ENCODE measurements around the gene LRRC8C. TPM values are rescaled to one million over a fixed set of nuclear protein-coding genes. Genes with fewer than 3 reads are reported as not detected.

LRRC8C gene
- total and polyA plus RNA-seq, 2 donors: 5.5 to 6.6 TPM

DNA sequence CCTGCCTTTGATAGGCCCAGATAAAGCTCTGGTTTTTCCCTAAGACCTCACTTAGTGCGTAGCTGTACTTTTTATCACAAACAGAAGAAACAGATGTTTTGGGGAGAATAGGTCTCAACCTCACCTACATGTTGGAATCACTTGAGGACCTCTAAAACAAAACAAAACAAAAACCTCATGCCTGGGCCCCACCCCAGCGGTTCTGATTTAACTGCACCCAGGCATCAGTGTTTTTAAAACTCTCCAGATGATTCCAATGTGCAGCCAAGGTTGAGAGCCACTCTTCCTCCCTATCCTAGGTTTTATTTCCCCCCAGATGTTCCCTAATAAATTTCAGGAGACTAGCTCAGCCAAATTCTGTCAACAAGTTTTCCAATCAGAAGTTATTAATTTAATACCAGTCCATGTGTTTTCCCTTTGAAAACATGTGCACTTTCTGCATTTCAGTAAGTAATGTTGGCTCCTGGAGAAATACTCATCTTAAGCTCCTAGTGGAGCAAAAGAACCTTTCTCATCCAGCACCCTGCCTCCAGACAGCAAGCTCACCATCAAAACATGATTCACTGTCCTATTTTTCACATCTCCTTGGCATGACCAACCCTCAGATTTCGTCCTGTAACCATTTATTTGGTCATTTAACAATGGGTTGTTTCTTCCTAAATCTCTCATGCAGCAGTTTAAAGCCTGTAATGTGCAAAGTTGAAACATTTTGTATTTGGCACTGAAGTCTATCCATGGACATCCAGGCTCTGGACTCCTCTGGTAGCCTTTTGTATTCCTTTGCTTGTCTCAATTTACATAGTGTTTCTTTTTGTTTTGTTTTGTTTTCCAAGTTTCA lies 27.5 kb downstream of the LRRC8C start:
- 93% methylated on average over 3 of the region's 3 CpGs for WGBS
- Histone ChIP-seq H3K4me3 (ENCODE audit: low read length in 2 of 2) (no peak overlapping the region), H3K27ac (ENCODE audit: low read depth in 1 of 2, low read length in 1 of 2) (no peak overlapping the region), H3K9me3 (ENCODE audit: control insufficient read depth in 2 of 2, insufficient read depth in 1 of 2, low read length in 1 of 2) (no peaks in the 10 kb centered on the region), H3K4me1 (ENCODE audit: control insufficient read depth in 2 of 2, insufficient read depth in 2 of 2, low read length in 2 of 2) (no peaks in the 10 kb centered on the region), H3K36me3 (ENCODE audit: control insufficient read depth in 2 of 2, insufficient read depth in 2 of 2, low read length in 1 of 2) (no peaks in the 10 kb centered on the region), H3K27me3 (ENCODE audit: control insufficient read depth in 2 of 2, insufficient read depth in 1 of 2, low read length in 1 of 2) (no peaks in the 10 kb centered on the region)
- no peak for DNase-seq (ENCODE audit: low read depth in 6 of 9, low spot score in 9 of 9)

GRCh38 chr1:89665941-89666340 lies 33.0 kb downstream of the LRRC8C start:
- 98% methylated on average over 8 of the region's 8 CpGs for WGBS
- DNase-seq (ENCODE audit: low read depth in 6 of 9, low spot score in 9 of 9): no peak
- no peaks in the 10 kb centered on the region for H3K9me3 ChIP-seq (ENCODE audit: control insufficient read depth in 2 of 2, insufficient read depth in 1 of 2, low read length in 1 of 2)
- H3K36me3 ChIP-seq (ENCODE audit: control insufficient read depth in 2 of 2, insufficient read depth in 2 of 2, low read length in 1 of 2): no peaks in the 10 kb centered on the region
- H3K4me1 ChIP-seq (ENCODE audit: control insufficient read depth in 2 of 2, insufficient read depth in 2 of 2, low read length in 2 of 2): no peaks in the 10 kb centered on the region
- H3K4me3 ChIP-seq (ENCODE audit: low read length in 2 of 2): no peak overlapping the region
- no peaks in the 10 kb centered on the region for H3K27me3 ChIP-seq (ENCODE audit: control insufficient read depth in 2 of 2, insufficient read depth in 1 of 2, low read length in 1 of 2)
- H3K27ac ChIP-seq (ENCODE audit: low read depth in 1 of 2, low read length in 1 of 2): no peak overlapping the region

GRCh38 chr1:89666640-89667039 lies 33.7 kb downstream of the LRRC8C start:
- Histone ChIP-seq H3K9me3 (ENCODE audit: control insufficient read depth in 2 of 2, insufficient read depth in 1 of 2, low read length in 1 of 2) (no peaks in the 10 kb centered on the region), H3K36me3 (ENCODE audit: control insufficient read depth in 2 of 2, insufficient read depth in 2 of 2, low read length in 1 of 2) (no peaks in the 10 kb centered on the region), H3K4me3 (ENCODE audit: low read length in 2 of 2) (no peak overlapping the region), H3K27ac (ENCODE audit: low read depth in 1 of 2, low read length in 1 of 2) (no peak overlapping the region), H3K4me1 (ENCODE audit: control insufficient read depth in 2 of 2, insufficient read depth in 2 of 2, low read length in 2 of 2) (no peaks in the 10 kb centered on the region), H3K27me3 (ENCODE audit: control insufficient read depth in 2 of 2, insufficient read depth in 1 of 2, low read length in 1 of 2) (no peaks in the 10 kb centered on the region)
- DNase-seq (ENCODE audit: low read depth in 6 of 9, low spot score in 9 of 9): no peak
- WGBS: 95% methylated on average over 1 of the region's 1 CpG

- DNase-seq (ENCODE audit: low read depth in 6 of 9, low spot score in 9 of 9): no peak
- no peaks in the 10 kb centered on the region for H3K4me1 ChIP-seq (ENCODE audit: control insufficient read depth in 2 of 2, insufficient read depth in 2 of 2, low read length in 2 of 2)
- 51% methylated on average over 1 of the region's 1 CpG for WGBS
- H3K27me3 ChIP-seq (ENCODE audit: control insufficient read depth in 2 of 2, insufficient read depth in 1 of 2, low read length in 1 of 2): no peaks in the 10 kb centered on the region
- H3K9me3 ChIP-seq (ENCODE audit: control insufficient read depth in 2 of 2, insufficient read depth in 1 of 2, low read length in 1 of 2): no peaks in the 10 kb centered on the region
- no peak overlapping the region for H3K4me3 ChIP-seq (ENCODE audit: low read length in 2 of 2)
- H3K27ac ChIP-seq (ENCODE audit: low read depth in 1 of 2, low read length in 1 of 2): no peak overlapping the region
- no peaks in the 10 kb centered on the region for H3K36me3 ChIP-seq (ENCODE audit: control insufficient read depth in 2 of 2, insufficient read depth in 2 of 2, low read length in 1 of 2)
These were observed 34.8 kb downstream of the LRRC8C start for GRCh38 chr1:89667691-89668090.

GRCh38 chr1:89668961-89669360 lies 36.0 kb downstream of the LRRC8C start:
- Histone ChIP-seq H3K9me3 (ENCODE audit: control insufficient read depth in 2 of 2, insufficient read depth in 1 of 2, low read length in 1 of 2) (no peaks in the 10 kb centered on the region), H3K4me3 (ENCODE audit: low read length in 2 of 2) (no peak overlapping the region), H3K27me3 (ENCODE audit: control insufficient read depth in 2 of 2, insufficient read depth in 1 of 2, low read length in 1 of 2) (no peaks in the 10 kb centered on the region), H3K4me1 (ENCODE audit: control insufficient read depth in 2 of 2, insufficient read depth in 2 of 2, low read length in 2 of 2) (no peaks in the 10 kb centered on the region), H3K36me3 (ENCODE audit: control insufficient read depth in 2 of 2, insufficient read depth in 2 of 2, low read length in 1 of 2) (no peaks in the 10 kb centered on the region), H3K27ac (ENCODE audit: low read depth in 1 of 2, low read length in 1 of 2) (no peak overlapping the region)
- DNase-seq (ENCODE audit: low read depth in 6 of 9, low spot score in 9 of 9): no peak
- WGBS: 98% methylated on average over 3 of the region's 3 CpGs

GRCh38 chr1:89669441-89669840 lies 36.5 kb downstream of the LRRC8C start:
- Histone ChIP-seq H3K27me3 (ENCODE audit: control insufficient read depth in 2 of 2, insufficient read depth in 1 of 2, low read length in 1 of 2) (no peaks in the 10 kb centered on the region), H3K4me3 (ENCODE audit: low read length in 2 of 2) (no peak overlapping the region), H3K27ac (ENCODE audit: low read depth in 1 of 2, low read length in 1 of 2) (no peak overlapping the region), H3K36me3 (ENCODE audit: control insufficient read depth in 2 of 2, insufficient read depth in 2 of 2, low read length in 1 of 2) (no peaks in the 10 kb centered on the region), H3K9me3 (ENCODE audit: control insufficient read depth in 2 of 2, insufficient read depth in 1 of 2, low read length in 1 of 2) (no peaks in the 10 kb centered on the region), H3K4me1 (ENCODE audit: control insufficient read depth in 2 of 2, insufficient read depth in 2 of 2, low read length in 2 of 2) (no peaks in the 10 kb centered on the region)
- DNase-seq (ENCODE audit: low read depth in 6 of 9, low spot score in 9 of 9): no peak
- WGBS: 93% methylated on average over 1 of the region's 1 CpG

- Histone ChIP-seq H3K4me3 (ENCODE audit: low read length in 2 of 2) (no peak overlapping the region), H3K27ac (ENCODE audit: low read depth in 1 of 2, low read length in 1 of 2) (no peak overlapping the region), H3K9me3 (ENCODE audit: control insufficient read depth in 2 of 2, insufficient read depth in 1 of 2, low read length in 1 of 2) (no peaks in the 10 kb centered on the region), H3K27me3 (ENCODE audit: control insufficient read depth in 2 of 2, insufficient read depth in 1 of 2, low read length in 1 of 2) (no peaks in the 10 kb centered on the region), H3K4me1 (ENCODE audit: control insufficient read depth in 2 of 2, insufficient read depth in 2 of 2, low read length in 2 of 2) (no peaks in the 10 kb centered on the region), H3K36me3 (ENCODE audit: control insufficient read depth in 2 of 2, insufficient read depth in 2 of 2, low read length in 1 of 2) (no peaks in the 10 kb centered on the region)
- WGBS: 62% methylated on average over 7 of the region's 7 CpGs
- peak in 1 of 9 donors; percentile 35 for DNase-seq (ENCODE audit: low read depth in 6 of 9, low spot score in 9 of 9)
These were observed 37.2 kb downstream of the LRRC8C start for GRCh38 chr1:89670163-89670562.

DNA sequence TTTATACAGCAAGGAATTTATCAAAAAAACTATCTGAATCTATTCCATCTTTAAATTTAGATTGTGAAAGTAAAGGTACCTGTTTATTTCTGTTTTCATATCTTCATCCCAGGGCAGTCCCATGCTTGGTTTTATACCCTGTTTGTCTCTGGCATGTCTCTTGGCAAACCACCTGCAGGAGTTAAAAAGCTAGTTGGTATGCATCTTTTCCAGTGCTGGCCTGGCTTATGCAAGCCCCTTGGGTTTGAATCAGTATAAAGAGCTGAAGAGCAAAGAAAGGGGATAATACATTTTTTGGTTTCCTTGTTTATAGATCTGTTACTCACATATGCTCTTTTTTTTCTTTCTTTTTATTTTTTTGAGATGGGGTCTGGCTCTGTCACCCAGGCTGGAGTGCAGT lies 37.8 kb downstream of the LRRC8C start:
- DNase-seq (ENCODE audit: low read depth in 6 of 9, low spot score in 9 of 9): no peak
- no peak overlapping the region for H3K4me3 ChIP-seq (ENCODE audit: low read length in 2 of 2)

DNA sequence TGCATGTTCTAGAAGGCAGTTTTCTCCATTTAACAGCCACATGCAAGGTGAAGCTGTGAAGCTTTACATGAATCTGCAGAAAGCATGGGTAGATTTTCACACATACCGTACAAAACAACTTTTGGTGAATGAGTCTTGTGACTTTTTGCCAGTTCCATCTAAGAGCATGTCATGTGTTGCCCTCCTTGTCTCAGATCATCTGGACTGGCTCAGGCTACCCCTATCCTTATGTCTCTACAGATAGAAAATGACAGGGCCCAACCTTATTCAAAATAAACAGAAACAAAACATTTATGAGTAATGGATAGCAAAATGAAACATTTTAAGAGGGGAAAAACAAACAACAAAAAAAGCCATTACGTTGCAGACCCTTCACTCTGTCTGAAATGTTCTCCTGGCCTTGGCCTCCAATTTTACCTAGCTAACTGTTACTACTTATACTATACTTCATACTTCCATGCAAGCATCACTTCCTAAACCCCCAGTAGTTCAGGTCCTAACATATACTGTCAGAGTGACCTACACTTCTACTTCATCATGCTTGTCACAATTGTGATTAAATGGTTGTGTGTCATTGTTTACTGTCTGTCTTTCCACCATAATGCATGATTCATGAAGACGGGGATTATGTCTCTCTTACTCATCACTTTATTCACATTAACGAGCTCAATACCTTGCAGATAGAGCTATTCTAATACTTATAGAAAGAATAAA lies 39.0 kb downstream of the LRRC8C start:
- Histone ChIP-seq H3K27ac (ENCODE audit: low read depth in 1 of 2, low read length in 1 of 2) (no peak overlapping the region), H3K9me3 (ENCODE audit: control insufficient read depth in 2 of 2, insufficient read depth in 1 of 2, low read length in 1 of 2) (no peaks in the 10 kb centered on the region), H3K4me1 (ENCODE audit: control insufficient read depth in 2 of 2, insufficient read depth in 2 of 2, low read length in 2 of 2) (no peaks in the 10 kb centered on the region), H3K27me3 (ENCODE audit: control insufficient read depth in 2 of 2, insufficient read depth in 1 of 2, low read length in 1 of 2) (no peaks in the 10 kb centered on the region), H3K36me3 (ENCODE audit: control insufficient read depth in 2 of 2, insufficient read depth in 2 of 2, low read length in 1 of 2) (no peaks in the 10 kb centered on the region), H3K4me3 (ENCODE audit: low read length in 2 of 2) (no peak overlapping the region)
- no peak for DNase-seq (ENCODE audit: low read depth in 6 of 9, low spot score in 9 of 9)
- WGBS: 72% methylated on average over 4 of the region's 4 CpGs

More for the DNA sequence above, 37.8 kb downstream of the LRRC8C start:
- no peaks in the 10 kb centered on the region for H3K36me3 ChIP-seq (ENCODE audit: control insufficient read depth in 2 of 2, insufficient read depth in 2 of 2, low read length in 1 of 2)
- no peak overlapping the region for H3K27ac ChIP-seq (ENCODE audit: low read depth in 1 of 2, low read length in 1 of 2)
- no peaks in the 10 kb centered on the region for H3K9me3 ChIP-seq (ENCODE audit: control insufficient read depth in 2 of 2, insufficient read depth in 1 of 2, low read length in 1 of 2)
- H3K27me3 ChIP-seq (ENCODE audit: control insufficient read depth in 2 of 2, insufficient read depth in 1 of 2, low read length in 1 of 2): no peaks in the 10 kb centered on the region
- H3K4me1 ChIP-seq (ENCODE audit: control insufficient read depth in 2 of 2, insufficient read depth in 2 of 2, low read length in 2 of 2): no peaks in the 10 kb centered on the region

Measured in thymus (tissue), 11 donors.